Central memory CD8-positive, alpha-beta T cell (primary cell): ENCODE measurements around the gene REEP6.
"Not testable (repeated sequence)": the region's sequence is repeated elsewhere in the genome, so short reads cannot be mapped to it uniquely, and the experiment has no call there.

Source experiments
- ATAC-seq: fragments of 150-1000 bp; cut with Tn5 transposase; replicated peaks from 2 replicates; pipeline ENCODE4 v1.10.0; 2022; ENCODE audit warnings: mild to moderate bottlenecking, moderate FRiP score, moderate number of reproducible peaks; ENCODE audit not compliant: poor library complexity, severe bottlenecking; ENCODE audit errors: extremely low read depth
- DNase-seq, 2 donors: peaks; one replicate each; pipeline ENCODE4 v3.0.0; 2021; ENCODE audit warnings: low spot score in 2 of 2
- H3K27ac Mint-ChIP-seq: one replicate; pipeline ENCODE4 v1.8.0; 2022; ENCODE audit warnings: low read depth, mild to moderate bottlenecking, moderate library complexity, mixed read lengths
- H3K27me3 Mint-ChIP-seq: one replicate; pipeline ENCODE4 v1.8.0; 2022; ENCODE audit warnings: mixed read lengths
- H3K36me3 Mint-ChIP-seq: one replicate; pipeline ENCODE4 v1.8.0; 2022; ENCODE audit warnings: mild to moderate bottlenecking, moderate library complexity, mixed read lengths; ENCODE audit not compliant: insufficient read depth
- H3K4me1 Mint-ChIP-seq: one replicate; pipeline ENCODE4 v1.8.0; 2022; ENCODE audit warnings: mixed read lengths
- H3K4me3 Mint-ChIP-seq: one replicate; pipeline ENCODE4 v1.8.0; 2022; ENCODE audit warnings: mild to moderate bottlenecking, moderate library complexity, mixed read lengths
- H3K9me3 Mint-ChIP-seq: one replicate; pipeline ENCODE4 v1.8.0; 2022; ENCODE audit warnings: mixed read lengths

REEP6 gene

GRCh38 chr19:1523412-1524286 is 32.7 kb downstream of the REEP6 start, which contains the start of gene PLK5:
Gene PLK5 (plus strand): TSS chr19:1524077. CDS start chr19:1526997, 2,920 bp downstream.
- no peak for ATAC-seq
- no peak for DNase-seq
- Mint-ChIP-seq H3K27me3 (peaks cover 57% of the 10 kb centered on the region), H3K9me3 (no peaks in the 10 kb centered on the region), H3K27ac (no peak within 1 kb of the TSS), H3K4me1 (peaks cover 7% of the 10 kb centered on the region), H3K36me3 (peaks cover 2% of the 10 kb centered on the region), H3K4me3 (no peak within 1 kb of the TSS)

- DNase-seq (no peak), ATAC-seq (no peak)
- Mint-ChIP-seq H3K27ac (no peak overlapping the region), H3K4me1 (peaks cover 7% of the 10 kb centered on the region), H3K36me3 (peaks cover 2% of the 10 kb centered on the region), H3K27me3 (peaks cover 57% of the 10 kb centered on the region), H3K4me3 (no peak overlapping the region), H3K9me3 (no peaks in the 10 kb centered on the region)
These were observed 33.4 kb downstream of the REEP6 start for GRCh38 chr19:1524287-1524971.

- peaks cover 2% of the 10 kb centered on the region for H3K36me3 Mint-ChIP-seq
- DNase-seq (no peak), ATAC-seq (no peak)
- H3K9me3 Mint-ChIP-seq: no peaks in the 10 kb centered on the region
- H3K4me1 Mint-ChIP-seq: peaks cover 7% of the 10 kb centered on the region
- H3K27me3 Mint-ChIP-seq: peaks cover 62% of the 10 kb centered on the region
- H3K4me3 Mint-ChIP-seq: no peak overlapping the region
- no peak overlapping the region for H3K27ac Mint-ChIP-seq
These were observed 34.0 kb downstream of the REEP6 start for GRCh38 chr19:1524972-1525325.

- DNase-seq (no peak), ATAC-seq (no peak)
- Mint-ChIP-seq H3K4me3 (no peak overlapping the region), H3K27me3 (peaks cover 66% of the 10 kb centered on the region), H3K9me3 (no peaks in the 10 kb centered on the region), H3K27ac (no peak overlapping the region), H3K4me1 (peaks cover 7% of the 10 kb centered on the region), H3K36me3 (peaks cover 2% of the 10 kb centered on the region)
These were observed 34.4 kb downstream of the REEP6 start for GRCh38 chr19:1525343-1525742.

- Mint-ChIP-seq H3K4me3 (no peak overlapping the region), H3K27ac (no peak overlapping the region), H3K9me3 (no peaks in the 10 kb centered on the region), H3K36me3 (peaks cover 3% of the 10 kb centered on the region), H3K4me1 (peaks cover 7% of the 10 kb centered on the region), H3K27me3 (peaks cover 71% of the 10 kb centered on the region)
- DNase-seq (no peak), ATAC-seq (no peak)
These were observed 35.2 kb downstream of the REEP6 start for GRCh38 chr19:1526066-1526778.

GRCh38 chr19:1526979-1527649 is 36.1 kb downstream of the REEP6 start:
- Mint-ChIP-seq H3K36me3 (peaks cover 3% of the 10 kb centered on the region), H3K9me3 (no peaks in the 10 kb centered on the region), H3K27me3 (peaks cover 78% of the 10 kb centered on the region), H3K4me3 (no peak overlapping the region), H3K4me1 (peaks cover 7% of the 10 kb centered on the region), H3K27ac (no peak overlapping the region)
- ATAC-seq: no peak
- no peak for DNase-seq

- DNase-seq (no peak), ATAC-seq (no peak)
- H3K4me3 Mint-ChIP-seq: no peak overlapping the region
- peaks cover 7% of the 10 kb centered on the region for H3K4me1 Mint-ChIP-seq
- no peak overlapping the region for H3K27ac Mint-ChIP-seq
- H3K36me3 Mint-ChIP-seq: peaks cover 3% of the 10 kb centered on the region
- H3K27me3 Mint-ChIP-seq: peaks cover 73% of the 10 kb centered on the region
- no peaks in the 10 kb centered on the region for H3K9me3 Mint-ChIP-seq
These were observed 36.8 kb downstream of the REEP6 start for GRCh38 chr19:1527650-1528309.

- DNase-seq: no peak
- H3K36me3 Mint-ChIP-seq: peaks cover 3% of the 10 kb centered on the region
- H3K4me3 Mint-ChIP-seq: no peak overlapping the region
- H3K4me1 Mint-ChIP-seq: peaks cover 7% of the 10 kb centered on the region
- peaks cover 73% of the 10 kb centered on the region for H3K27me3 Mint-ChIP-seq
- no peak for ATAC-seq
- H3K9me3 Mint-ChIP-seq: no peaks in the 10 kb centered on the region
- no peak overlapping the region for H3K27ac Mint-ChIP-seq
These were observed 37.8 kb downstream of the REEP6 start for GRCh38 chr19:1528596-1529429.

GRCh38 chr19:1529430-1529816 is 38.4 kb downstream of the REEP6 start:
- DNase-seq (no peak), ATAC-seq (no peak)
- Mint-ChIP-seq H3K27me3 (peaks cover 68% of the 10 kb centered on the region), H3K27ac (no peak overlapping the region), H3K9me3 (no peaks in the 10 kb centered on the region), H3K36me3 (peaks cover 3% of the 10 kb centered on the region), H3K4me1 (peaks cover 5% of the 10 kb centered on the region), H3K4me3 (no peak overlapping the region)

GRCh38 chr19:1530856-1531255 is 39.9 kb downstream of the REEP6 start:
- not testable (repeated sequence) for ATAC-seq, H3K9me3 Mint-ChIP-seq, H3K27ac Mint-ChIP-seq, H3K4me1 Mint-ChIP-seq, H3K4me3 Mint-ChIP-seq, DNase-seq, H3K36me3 Mint-ChIP-seq
- peaks cover 62% of the 10 kb centered on the region for H3K27me3 Mint-ChIP-seq

- no peak overlapping the region for H3K4me3 Mint-ChIP-seq
- H3K9me3 Mint-ChIP-seq: no peaks in the 10 kb centered on the region
- DNase-seq: no peak
- peaks cover 1% of the 10 kb centered on the region for H3K36me3 Mint-ChIP-seq
- H3K27me3 Mint-ChIP-seq: peaks cover 55% of the 10 kb centered on the region
- no peak overlapping the region for H3K27ac Mint-ChIP-seq
- no peak for ATAC-seq
- H3K4me1 Mint-ChIP-seq: no peaks in the 10 kb centered on the region
These were observed 40.6 kb downstream of the REEP6 start for GRCh38 chr19:1531587-1531986.
